Cardiac septum (tissue), 1 donor: ENCODE measurements around the gene LRRN1. TPM values are rescaled to one million over a fixed set of nuclear protein-coding genes. Genes with fewer than 3 reads are reported as not detected.
"Not testable (repeated sequence)": the region's sequence is repeated elsewhere in the genome, so short reads cannot be mapped to it uniquely, and the experiment has no call there.

ENCODE experiments used
- DNase-seq: peaks from one replicate; pipeline ENCODE4 v3.0.0-alpha.2; 2020; ENCODE audit warnings: low spot score
- intact Hi-C: fragments of 100-400 bp; cut with DNase I; formaldehyde crosslinking; loops from one replicate; pipeline ENCODE4 v1.14.0; 2022
- total RNA-seq: library from RNA; stranded (reverse); fragmentation: NEBNext Ultra II Directional; extraction: Animal tissue kit (Norgen Biotek cat#: 25700); gene quantifications from one replicate; pipeline ENCODE4 v1.2.1, GENCODE V29; 2021
- donor health status: DM: no; HTN: no; CAD: no.

Gene LRRN1
- total RNA-seq, 1 donor from 2014 or later, result 0.59 TPM

- intact Hi-C loops, result no loop called here
- no peak for DNase-seq
These were observed 5.3 kb downstream of the LRRN1 start for GRCh38 chr3:3804560-3804959.

DNA sequence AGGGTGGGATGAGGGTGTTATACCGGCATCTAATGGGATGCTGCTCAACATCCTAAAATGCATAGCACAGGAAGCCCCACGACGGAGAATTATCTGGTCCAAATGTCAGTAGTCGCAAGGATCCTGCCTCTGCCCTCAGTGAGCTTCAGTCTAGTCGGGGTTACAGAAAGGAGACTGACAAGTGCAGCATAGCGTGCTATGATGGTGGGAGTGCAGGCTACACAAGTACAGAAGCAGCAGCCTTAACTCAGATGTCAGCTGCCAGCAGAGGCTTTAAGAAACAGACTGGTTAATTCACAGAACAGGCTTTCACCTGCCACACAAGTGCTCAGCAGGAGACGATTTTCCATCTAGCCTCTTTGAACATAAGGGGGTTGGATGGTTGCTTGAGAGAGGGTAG lies 6.9 kb downstream of the LRRN1 start:
- intact Hi-C loops, result no loop called here
- DNase-seq, result no peak

GRCh38 chr3:3806856-3807255 lies 7.6 kb downstream of the LRRN1 start:
- no peak for DNase-seq
- intact Hi-C loops, result no loop called here

DNA sequence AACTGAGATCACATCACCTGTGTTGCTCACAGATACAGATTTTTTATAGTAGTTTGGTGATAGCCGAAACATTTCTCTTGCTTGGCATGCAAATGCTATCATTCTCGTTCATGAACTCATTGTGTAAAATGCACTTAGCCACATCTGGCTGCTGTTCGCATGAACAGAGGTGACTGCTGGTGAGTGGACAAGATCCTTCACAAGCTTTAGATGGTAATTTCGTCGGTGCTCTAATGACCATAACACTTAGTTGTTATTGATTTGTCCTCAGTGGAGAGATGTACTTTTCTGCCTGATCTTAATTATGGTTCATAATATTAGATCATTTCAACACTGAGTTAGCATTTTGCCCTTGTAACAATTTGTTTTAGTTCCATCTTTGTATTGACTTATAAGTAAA lies 13.8 kb downstream of the LRRN1 start:
- no peak for DNase-seq
- intact Hi-C loops, result no loop called here

GRCh38 chr3:3815206-3815605 lies 16.0 kb downstream of the LRRN1 start:
- no peak for DNase-seq
- intact Hi-C loops, result no loop called here

- intact Hi-C loops, result no loop called here
- DNase-seq, result no peak
These were observed 16.8 kb downstream of the LRRN1 start for GRCh38 chr3:3816034-3816433.

DNA sequence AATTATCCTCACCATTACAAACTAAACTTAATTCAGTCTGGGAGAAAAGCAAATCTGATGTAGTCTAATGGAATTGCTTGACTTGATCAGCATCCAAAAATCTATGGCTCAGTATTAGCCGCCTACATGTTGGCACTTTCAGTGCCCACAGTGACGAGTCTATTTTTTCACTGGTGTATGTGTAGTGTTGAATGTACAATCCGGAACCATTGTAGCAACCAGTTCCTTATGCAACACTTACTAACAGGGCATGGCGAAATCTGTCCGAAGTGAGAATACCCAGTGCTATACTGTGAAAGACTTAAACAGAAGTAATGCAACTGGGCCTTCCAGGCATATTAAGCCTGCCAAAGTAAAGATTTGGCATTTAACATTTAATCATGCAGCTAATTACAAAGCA lies 18.6 kb downstream of the LRRN1 start:
- intact Hi-C loops, result no loop called here
- DNase-seq, result no peak

- intact Hi-C loops, result no loop called here
- DNase-seq, result no peak
These were observed 22.5 kb downstream of the LRRN1 start for GRCh38 chr3:3821777-3822176.

GRCh38 chr3:3825035-3825434 lies 25.8 kb downstream of the LRRN1 start:
- no peak for DNase-seq
- intact Hi-C loops, result no loop called here

DNA sequence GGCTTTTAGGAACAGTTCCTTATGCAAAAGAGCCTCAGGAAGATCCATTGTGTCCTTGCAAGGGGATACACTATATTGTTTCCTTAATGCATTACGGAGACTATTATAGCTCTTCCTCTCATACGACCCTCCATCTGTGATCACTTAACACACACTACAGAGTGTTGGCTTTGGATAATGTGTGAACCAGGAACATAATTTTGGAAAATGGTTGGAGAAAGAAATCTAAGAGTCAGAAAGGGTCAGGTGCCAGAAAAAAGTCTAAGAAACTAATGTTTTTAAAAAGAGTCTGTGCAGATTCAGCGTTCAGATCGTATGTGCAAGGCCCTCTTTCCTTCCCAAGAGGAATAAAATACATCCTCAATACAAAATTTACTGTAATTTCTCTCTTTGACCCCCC lies 27.3 kb downstream of the LRRN1 start:
- intact Hi-C loops, result no loop called here
- no peak for DNase-seq

- intact Hi-C loops, result no loop called here
- DNase-seq, result no peak
These were observed 27.9 kb downstream of the LRRN1 start for GRCh38 chr3:3827111-3827510.

DNA sequence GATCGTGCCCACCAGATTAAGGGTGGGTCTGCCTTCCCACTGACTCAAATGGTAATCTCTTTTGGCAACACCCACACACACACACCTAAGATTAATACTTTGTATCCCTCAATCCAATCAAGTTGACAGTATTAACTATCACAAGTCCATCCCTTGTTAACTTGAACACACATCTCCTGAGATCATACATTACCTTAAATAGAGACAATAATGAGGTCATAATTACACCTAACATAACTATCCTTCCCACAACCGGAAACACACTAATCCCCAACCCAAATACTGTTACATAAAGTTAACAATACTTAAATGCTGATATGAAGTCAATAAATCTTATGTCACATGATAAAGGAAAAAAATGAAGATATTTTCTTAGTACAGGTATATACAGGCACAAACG lies 29.2 kb downstream of the LRRN1 start:
- intact Hi-C loops, DNase-seq: not testable (repeated sequence)

- DNase-seq, result no peak
- intact Hi-C loops, result no loop called here
These were observed 37.6 kb downstream of the LRRN1 start for GRCh38 chr3:3836845-3837244.

DNA sequence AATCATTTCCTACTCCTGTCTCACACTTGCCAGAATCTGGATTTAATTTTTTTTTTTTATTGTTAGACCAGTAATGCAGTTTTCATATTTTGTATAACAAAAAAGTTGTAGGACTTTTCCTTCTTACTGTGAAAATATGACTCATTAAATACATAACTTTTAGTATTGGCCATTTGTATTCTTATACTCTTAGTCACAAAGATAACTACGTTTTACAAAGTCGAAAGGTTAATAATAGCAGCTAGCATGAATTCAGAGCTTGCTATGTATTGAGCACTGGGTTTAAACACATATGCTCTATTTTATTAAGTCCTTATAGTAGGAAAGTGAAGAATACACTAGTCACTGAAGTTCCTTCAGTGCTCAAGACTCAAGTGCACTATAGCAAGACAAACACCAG lies 43.1 kb downstream of the LRRN1 start:
- DNase-seq, result no peak
- intact Hi-C loops, result no loop called here

DNA sequence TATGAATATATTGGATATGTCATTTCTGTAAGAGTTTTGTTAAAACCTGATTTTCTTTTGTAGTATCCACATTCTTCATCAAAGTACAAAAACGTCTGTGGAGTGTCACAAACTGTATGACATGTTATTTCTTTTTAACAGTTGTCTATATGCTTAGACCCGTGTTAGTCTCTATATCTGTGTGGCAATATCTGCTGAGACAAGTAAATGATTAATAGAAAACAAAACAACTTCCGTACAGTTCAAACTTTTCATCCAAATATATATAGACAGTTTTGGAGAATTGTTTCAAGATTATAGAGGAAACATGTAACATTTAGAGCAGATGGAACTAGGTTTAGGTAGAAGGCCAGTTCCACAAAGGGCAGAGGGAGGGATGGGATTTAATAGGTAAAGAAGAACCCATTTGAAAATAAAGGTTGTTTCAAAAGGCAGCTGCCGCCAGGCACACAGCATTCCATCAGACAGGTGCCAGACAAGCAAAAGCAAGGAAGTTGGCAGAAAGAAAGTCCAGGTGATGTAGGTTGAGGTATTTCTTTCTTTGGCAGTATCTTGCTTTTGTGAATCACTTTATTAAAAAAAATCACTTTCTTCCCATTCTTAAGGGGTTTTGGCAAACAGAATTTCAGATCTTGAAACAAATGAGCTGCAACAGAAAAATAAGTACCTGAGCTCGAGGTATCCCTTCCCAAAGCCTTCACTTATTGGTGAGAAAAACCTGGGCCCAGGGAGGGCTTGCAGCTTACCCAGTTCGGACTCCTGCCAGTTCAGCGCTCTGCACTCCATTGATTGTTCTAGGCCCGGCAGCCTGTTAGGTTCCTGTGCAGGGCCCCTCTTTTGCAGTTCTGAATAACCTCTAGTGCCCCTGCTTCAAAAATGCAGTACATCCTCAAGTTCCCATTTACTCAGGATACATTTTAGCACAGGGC lies 49.0 kb downstream of the LRRN1 start:
- intact Hi-C loops, result no loop called here
- DNase-seq, result no peak

DNA sequence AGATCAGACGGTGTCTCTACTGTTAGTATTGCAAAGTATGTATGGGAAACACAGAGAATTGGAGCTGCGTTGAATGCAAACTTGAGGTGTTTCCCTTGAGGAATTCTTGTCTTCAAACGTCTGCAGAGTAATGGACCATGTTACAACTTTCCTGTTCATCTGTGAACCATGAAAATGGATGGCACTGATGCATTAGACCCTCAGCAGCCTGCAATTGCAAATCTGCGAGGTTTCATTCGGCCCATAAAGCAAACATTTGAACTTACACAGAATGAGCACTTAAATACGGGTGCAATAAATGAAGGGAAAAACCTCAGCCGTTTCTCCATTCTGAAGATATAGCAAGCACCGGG lies 49.7 kb downstream of the LRRN1 start:
- DNase-seq, result no peak
- intact Hi-C loops, result no loop called here

DNA sequence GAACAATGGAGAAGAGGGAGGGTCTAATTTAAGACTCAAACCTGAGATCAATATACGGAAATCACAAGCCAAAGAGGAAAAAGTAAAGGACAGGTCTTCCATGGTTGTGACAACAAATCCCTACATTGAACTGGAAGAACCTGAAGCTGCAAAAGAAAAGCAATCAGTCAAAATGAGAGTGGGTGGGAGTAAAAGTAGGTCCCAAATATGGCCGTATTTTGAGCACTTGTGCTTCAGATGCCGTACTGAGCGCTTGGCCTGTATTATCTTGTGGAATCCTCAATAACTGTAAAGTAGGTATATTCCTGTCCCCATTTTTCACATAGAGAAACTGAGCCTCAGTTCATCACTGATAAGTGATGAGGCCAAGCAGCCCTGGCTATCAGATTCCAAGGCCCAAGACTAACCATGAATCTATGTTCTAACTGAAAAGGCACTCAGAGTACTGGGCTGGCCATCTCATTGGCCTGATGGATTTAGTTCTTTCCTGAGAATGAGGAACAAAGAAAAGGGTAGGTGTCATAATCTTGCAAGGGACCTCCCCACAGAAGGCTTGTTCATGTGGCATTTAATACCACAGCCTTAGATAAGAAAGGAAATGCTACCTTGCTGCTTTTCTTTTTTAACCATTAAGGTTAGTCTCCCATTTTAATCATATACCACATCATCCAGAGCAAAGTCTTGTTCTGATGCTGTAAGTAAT lies 52.5 kb downstream of the LRRN1 start:
- DNase-seq, result no peak
- intact Hi-C loops, result no loop called here

DNA sequence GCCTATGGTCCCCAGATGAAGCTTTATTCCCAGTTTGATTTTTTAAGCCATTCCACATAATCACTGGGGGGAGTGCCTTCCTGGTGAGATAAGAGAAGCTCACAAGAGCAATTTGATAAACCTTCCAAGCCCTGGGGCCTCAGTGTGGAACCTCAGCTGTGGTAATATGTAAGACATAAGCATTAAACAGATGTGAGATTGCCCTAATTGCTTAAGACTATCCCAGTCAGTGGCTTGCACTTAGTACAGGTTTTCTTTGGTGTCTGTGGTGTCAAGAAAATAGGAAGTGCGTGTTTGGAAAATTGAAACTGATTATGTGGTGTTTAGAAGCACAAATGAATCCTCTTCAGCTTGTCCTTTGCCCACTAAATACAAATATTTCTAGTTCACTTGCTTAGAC lies 54.3 kb downstream of the LRRN1 start:
- intact Hi-C loops, result no loop called here
- DNase-seq, result no peak

DNA sequence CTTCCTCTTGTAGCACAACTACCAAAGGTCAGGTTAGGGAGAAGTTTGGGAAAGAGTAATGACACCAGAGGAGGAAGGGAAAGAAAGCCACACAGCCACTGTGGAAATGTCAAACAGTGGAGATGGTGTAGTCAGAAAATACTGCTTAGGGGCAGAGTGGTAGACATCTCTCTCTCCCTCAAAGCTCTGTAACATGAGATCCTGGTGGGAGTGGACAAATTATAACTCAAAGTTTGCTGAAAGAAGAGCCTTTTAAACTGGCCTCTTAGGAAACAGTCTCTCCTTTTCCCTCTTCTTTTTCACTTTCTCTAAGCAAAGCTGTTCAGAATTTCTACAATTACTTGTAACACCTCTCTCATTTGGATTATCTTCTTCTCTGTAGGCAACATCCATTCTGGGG lies 55.8 kb downstream of the LRRN1 start:
- DNase-seq, result no peak
- intact Hi-C loops, result no loop called here

GRCh38 chr3:3860235-3860634 lies 61.0 kb downstream of the LRRN1 start:
- no peak for DNase-seq
- intact Hi-C loops, result no loop called here

- no peak for DNase-seq
- intact Hi-C loops, result no loop called here
These were observed 63.3 kb downstream of the LRRN1 start for GRCh38 chr3:3862534-3862933.
